HG03139 (cell line): Measurements from ENCODE around the gene ACAP2.
"Not testable (repeated sequence)": the region's sequence is repeated elsewhere in the genome, so short reads cannot be mapped to it uniquely, and the experiment has no call there.

Source experiments
- ATAC-seq: cut with Tn5 transposase; IDR thresholded peaks from one replicate; pipeline ENCODE4 v1.9.1; 2021; ENCODE audit not compliant: unreplicated experiment

ACAP2 gene

DNA sequence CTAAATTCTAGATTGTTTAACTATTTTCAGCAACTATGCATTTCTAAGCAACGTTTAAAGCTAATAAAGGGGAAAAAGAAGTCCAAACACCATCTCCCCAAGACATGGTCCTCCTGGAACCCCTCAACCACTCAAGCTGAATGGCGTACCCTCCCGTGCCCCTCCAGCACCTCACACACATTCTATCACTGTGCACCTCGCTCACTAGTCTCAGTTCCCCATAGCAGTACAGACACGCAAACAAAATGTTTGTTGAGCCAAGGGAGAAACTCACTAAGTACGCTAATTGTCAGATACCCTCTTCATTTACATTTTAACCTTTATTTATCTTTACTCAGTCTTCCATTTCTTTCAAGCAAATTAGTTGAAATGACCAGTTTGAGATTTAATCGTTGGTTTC, 48.8 kb downstream of the ACAP2 start:
- ATAC-seq, result peak; percentile 48

DNA sequence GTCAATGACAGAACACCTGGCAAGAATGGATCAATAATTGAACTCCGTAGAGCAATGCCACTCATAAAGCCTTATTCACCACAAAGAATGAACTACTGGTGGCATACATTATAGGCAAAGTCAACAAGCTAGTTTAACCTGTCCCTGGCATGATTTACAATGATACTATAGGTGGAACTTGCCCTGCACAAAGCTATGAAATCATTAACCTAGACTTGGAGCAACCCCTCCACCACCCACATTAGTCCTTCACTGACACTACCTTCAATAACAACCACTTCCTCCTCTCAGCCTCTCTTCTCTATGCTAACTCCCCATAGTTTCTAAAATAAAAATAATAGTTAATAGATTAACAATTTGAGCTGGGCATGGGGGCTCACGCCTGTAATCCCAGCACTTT, 54.4 kb downstream of the ACAP2 start:
- no peak for ATAC-seq

GRCh38 chr3:195386739-195387138, 56.1 kb downstream of the ACAP2 start:
- no peak for ATAC-seq

DNA sequence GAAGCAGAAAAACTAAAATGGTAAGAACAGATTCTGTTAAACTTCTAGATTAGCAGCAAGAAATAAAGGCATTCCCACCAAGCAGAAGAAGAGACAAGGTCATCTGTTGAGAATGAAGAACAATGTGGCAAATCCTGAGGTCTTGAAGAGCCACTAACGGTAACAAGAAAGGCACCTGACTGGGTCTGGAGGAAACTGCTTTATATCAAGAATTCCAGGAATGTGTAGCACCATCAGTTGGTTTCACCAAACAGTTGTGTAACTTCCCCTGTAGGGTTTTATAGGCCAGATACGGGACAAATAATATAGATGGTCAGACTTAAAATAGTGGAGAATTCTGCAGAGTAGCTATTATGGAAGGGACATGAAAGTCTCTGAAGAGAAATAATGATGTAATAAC, 57.3 kb downstream of the ACAP2 start:
- ATAC-seq, result no peak

- ATAC-seq, result no peak
Observed at GRCh38 chr3:195384952-195385351, 57.9 kb downstream of the ACAP2 start.

GRCh38 chr3:195372220-195372619, 70.6 kb downstream of the ACAP2 start:
- ATAC-seq, result no peak

- ATAC-seq, result no peak
Observed at GRCh38 chr3:195366200-195366925, 76.5 kb downstream of the ACAP2 start.

DNA sequence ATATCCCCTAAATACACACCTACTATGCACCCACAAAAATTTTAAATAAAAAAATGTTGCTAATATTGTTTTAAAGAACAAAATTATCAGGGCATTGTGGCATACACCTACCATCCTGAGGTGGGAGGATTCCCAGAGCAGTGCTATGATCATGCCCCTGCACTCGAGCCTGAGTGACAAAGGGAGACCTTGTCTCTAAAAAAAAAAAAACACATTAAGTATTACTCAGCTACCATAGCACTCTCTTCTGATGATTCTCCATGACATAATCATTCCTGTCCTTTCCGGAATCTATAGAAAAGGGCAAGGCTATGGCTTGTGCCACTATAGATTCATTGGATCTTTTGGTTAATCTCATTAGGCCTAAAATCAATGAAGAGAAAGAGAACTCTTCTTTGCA, 77.4 kb downstream of the ACAP2 start:
- ATAC-seq, result no peak

DNA sequence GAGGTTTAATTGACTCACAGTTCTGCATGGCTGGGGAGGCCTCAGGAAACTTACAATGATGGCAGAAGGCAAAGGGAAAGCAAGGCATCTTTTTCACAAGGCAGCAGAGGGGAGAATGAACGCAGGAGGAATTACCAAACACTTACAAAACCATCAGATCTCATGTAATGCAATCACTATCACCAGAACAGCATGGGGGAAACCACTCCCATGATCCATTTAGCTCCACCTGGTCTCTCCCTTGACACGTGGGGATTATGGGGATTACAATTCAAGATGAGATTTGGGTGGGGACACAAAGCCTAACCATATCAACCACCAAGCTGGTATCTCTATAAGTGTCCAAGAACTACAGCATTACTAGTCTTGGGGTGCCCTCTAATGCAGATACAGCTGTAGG, 85.0 kb downstream of the ACAP2 start:
- ATAC-seq, result not testable (repeated sequence)

DNA sequence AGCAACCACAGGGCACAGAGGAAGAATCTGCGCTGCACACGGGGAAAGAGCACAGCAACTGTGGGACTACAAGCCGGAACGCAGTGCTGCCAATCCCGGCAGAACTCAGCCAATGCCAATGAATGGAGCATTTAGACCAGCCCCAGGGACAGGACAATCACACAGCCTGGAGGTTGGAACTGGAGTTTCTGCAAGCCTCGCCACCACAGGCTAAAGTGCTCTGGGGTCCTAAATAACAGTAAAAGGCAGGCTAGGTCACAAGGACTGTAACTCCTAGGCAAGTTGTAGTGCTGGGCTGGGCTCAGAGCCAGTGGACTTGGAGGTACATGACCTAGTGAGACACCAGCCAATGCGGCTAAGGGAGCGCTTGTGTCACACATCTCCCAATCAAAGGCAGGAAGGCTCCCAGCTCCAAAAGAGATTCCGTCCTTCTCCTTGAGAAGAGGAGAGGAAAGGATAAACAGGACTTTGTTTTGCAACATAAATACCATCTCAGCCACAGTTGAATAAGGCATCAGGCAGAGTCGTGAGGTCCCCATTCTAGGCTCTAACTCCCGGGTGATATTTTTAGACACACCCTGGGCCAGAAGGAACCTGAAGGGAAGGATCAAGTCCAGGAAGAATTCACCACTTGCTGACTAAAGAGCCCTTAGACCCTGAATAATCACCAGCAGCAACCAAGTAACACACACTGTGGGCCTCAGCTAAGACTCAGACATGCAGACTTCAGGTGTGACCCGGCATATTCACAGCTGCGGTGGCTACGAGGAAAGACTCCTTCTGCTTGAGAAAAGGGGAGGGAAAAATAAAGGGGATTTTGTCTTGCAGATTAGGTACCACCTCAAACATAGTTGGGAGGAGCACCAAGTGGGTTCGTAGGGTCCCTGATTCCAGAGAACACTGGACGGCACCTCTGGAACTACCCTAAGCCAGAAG, 86.4 kb downstream of the ACAP2 start:
- no peak for ATAC-seq

- ATAC-seq, result not testable (repeated sequence)
Observed at GRCh38 chr3:195354009-195354408, 88.8 kb downstream of the ACAP2 start.

DNA sequence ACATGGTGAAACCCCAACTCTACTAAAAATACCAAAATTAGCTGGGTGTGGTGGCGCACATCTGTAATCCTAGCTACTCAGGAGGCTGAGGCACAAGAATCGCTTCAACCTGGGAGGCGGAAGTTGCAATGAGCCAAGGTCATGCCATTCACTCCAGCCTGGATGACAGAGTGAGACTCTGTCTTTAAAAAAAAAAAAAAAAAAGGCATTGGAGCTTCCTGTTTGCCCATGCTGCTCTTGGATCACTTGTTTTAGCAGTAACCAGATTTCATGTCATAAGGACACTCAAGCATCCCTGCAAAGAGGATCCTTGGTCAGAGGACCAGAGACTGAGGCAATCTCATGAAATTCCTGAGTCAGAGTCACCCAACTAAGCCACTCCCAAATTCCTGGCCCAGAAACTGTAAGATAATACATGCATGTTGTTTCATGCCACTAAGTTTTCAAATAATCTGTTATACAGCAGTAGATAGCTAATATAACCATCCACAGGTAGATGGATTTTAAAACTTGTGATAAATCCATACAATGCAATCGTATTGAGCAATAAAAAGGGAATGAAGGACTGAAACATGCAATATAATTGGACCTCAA, 89.8 kb downstream of the ACAP2 start:
- no peak for ATAC-seq

GRCh38 chr3:195348426-195349115, 94.2 kb downstream of the ACAP2 start:
- ATAC-seq, result no peak

GRCh38 chr3:195337747-195338146, 105.1 kb downstream of the ACAP2 start:
- ATAC-seq, result no peak

DNA sequence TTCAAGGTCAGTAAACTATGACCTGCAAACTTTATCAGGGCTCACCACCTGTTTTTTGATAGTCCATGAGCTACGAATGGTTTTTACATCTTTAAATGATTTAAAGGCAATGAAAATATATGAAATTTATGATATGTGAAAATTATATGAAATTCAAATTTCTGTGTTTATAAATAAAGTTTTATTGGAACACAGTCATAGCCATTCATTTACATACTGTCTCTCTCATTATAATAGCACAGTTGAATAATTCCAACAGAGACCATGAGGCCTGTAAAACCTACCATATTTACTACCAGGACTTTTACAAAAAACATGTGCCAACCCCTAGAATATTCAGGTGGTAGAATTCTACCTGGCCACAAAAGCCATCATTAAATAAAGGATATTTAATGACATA, 107.9 kb downstream of the ACAP2 start:
- ATAC-seq, result no peak

GRCh38 chr3:195319060-195319459, 123.8 kb downstream of the ACAP2 start:
- ATAC-seq, result no peak

DNA sequence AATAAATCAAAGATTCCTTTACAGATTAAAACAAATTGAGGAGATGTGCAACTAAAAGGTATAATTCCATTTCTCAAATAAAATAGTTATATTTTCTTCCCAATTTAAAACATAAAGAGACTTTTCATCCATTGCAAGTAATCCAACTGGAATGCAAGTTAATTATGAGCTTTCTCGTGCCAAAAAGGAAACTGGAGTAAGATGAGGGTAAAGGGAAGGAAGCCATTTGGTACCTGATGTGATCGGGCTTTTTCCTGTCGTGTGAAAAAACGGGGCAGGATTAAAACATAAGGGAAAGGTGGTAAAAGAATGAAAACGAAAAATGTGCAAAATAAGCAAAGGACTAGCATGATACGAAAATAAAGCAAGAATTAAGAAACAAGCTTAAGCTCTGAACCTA, 130.1 kb downstream of the ACAP2 start:
- no peak for ATAC-seq

DNA sequence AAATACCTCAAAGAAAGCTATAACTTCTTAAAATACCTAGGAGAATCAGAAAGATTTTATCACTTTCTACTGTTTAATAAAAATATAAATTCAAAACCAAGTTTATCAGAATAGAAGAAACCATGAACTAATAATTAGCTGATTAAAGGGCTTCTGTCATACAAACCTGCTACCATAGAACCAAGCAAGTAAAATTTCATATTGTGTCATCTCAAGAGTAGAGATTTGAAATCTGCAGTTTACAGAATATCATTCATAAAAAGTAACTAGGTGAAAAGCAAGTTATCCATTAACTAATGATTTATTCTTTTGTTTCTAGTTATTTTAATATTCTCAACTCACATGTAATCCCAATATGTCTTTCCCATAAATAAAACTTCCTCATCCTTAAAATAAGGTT, 135.1 kb downstream of the ACAP2 start:
- ATAC-seq, result no peak

DNA sequence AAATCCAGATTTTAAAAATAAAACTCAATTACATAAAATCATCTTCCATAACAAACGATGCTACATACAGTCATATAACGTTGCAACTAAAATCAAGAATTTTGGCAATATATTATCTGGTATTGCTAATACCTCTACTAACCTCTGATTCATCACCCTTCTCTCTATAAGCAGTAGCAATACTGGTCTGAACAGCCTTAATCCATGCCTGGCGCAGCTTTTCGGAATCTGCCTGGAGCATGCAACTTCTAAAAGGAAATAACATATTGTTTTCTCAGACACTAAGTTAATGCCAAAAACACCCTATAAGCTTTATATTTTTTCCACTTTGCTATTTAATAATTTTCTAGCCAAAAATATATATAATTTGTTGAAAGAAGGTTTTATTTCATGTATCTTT, 136.5 kb downstream of the ACAP2 start:
- no peak for ATAC-seq

- ATAC-seq, result no peak
Observed at GRCh38 chr3:195302431-195302830, 140.4 kb downstream of the ACAP2 start.

GRCh38 chr3:195297446-195297845, 145.4 kb downstream of the ACAP2 start:
- ATAC-seq, result no peak
